ENCODE data around the gene DEUP1. TPM values are rescaled to one million over a fixed set of nuclear protein-coding genes. Genes with fewer than 3 reads are reported as not detected.

DEUP1 gene, protein sequence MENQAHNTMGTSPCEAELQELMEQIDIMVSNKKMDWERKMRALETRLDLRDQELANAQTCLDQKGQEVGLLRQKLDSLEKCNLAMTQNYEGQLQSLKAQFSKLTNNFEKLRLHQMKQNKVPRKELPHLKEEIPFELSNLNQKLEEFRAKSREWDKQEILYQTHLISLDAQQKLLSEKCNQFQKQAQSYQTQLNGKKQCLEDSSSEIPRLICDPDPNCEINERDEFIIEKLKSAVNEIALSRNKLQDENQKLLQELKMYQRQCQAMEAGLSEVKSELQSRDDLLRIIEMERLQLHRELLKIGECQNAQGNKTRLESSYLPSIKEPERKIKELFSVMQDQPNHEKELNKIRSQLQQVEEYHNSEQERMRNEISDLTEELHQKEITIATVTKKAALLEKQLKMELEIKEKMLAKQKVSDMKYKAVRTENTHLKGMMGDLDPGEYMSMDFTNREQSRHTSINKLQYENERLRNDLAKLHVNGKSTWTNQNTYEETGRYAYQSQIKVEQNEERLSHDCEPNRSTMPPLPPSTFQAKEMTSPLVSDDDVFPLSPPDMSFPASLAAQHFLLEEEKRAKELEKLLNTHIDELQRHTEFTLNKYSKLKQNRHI
- 10 to 100 TPM; 11.7 to 22.8 TPM for total RNA-seq
- polyA plus RNA-seq (ENCODE audit: insufficient read depth, low read depth, low replicate concordance): 18.2 TPM
- long read RNA-seq, donor 1: 0 reads
- long read RNA-seq, donor 2: 0 reads

DNA sequence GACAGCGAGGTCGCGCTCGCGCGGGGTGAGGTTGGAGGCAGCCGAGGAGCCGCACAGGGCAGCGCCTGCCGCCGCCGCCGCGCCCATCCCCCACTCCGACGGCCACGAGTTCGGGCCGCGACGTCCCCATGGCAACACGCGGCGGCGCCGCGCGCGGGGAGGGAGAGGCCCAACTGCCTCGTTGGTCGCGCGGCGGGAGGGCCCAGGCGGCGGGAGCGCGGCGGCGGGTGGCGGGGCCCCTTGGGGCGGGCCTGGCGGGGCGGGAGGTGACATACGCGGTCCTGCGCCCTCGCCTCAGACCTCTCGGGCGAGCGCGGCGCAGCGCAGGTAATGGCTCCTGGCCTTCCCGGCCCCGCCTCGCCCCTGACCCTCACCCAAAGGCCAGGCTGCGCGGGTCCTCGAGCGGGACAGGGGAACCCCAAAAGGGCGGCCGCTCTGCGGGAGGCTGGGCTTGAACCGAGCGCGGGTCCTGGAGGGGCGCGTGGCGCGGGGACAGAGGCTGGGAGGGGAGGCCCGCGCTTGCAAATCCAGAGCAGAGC, at the start of gene DEUP1:
Gene DEUP1, plus strand, starts transcription at position 297 of the 539 bp plus-strand sequence. CDS start 1,518 bp downstream, outside the sequence.
- intact Hi-C loops (cut with DNase I; ENCODE audit: low total_unique reads): no loop called here
- peak within 1 kb of the TSS; percentile 47 to 55 for H3K4me3 ChIP-seq
- no peaks in the 10 kb centered on the region for H3K36me3 ChIP-seq (ENCODE audit: low read depth, missing control alignments)
- WGBS, 2 donors: 0 to 2% methylated on average over 6 to 38 of the region's 73 CpGs
- DNase-seq: peak; percentile 51
- H3K27ac ChIP-seq: no peak within 1 kb of the TSS
- no peaks in the 10 kb centered on the region for H3K4me1 ChIP-seq
- TF ChIP-seq, protein P1, sequence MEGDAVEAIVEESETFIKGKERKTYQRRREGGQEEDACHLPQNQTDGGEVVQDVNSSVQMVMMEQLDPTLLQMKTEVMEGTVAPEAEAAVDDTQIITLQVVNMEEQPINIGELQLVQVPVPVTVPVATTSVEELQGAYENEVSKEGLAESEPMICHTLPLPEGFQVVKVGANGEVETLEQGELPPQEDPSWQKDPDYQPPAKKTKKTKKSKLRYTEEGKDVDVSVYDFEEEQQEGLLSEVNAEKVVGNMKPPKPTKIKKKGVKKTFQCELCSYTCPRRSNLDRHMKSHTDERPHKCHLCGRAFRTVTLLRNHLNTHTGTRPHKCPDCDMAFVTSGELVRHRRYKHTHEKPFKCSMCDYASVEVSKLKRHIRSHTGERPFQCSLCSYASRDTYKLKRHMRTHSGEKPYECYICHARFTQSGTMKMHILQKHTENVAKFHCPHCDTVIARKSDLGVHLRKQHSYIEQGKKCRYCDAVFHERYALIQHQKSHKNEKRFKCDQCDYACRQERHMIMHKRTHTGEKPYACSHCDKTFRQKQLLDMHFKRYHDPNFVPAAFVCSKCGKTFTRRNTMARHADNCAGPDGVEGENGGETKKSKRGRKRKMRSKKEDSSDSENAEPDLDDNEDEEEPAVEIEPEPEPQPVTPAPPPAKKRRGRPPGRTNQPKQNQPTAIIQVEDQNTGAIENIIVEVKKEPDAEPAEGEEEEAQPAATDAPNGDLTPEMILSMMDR (IDR thresholded peaks at IDR 0.05): no peak
- TF ChIP-seq POLR2A (IDR thresholded peaks at IDR 0.05): no peak
- H3K9me3 ChIP-seq: no peaks in the 10 kb centered on the region
- H3K27me3 ChIP-seq: no peaks in the 10 kb centered on the region

GRCh38 chr11:93285430-93285829, 45.1 kb upstream of the DEUP1 start:
- Histone ChIP-seq H3K4me1 (no peaks in the 10 kb centered on the region), H3K4me3 (no peak overlapping the region), H3K9me3 (no peaks in the 10 kb centered on the region), H3K27me3 (no peaks in the 10 kb centered on the region), H3K27ac (no peak overlapping the region), H3K36me3 (ENCODE audit: low read depth, missing control alignments) (no peaks in the 10 kb centered on the region)
- 79 to 83% methylated on average over 2 of the region's 2 CpGs for WGBS, 2 donors
- intact Hi-C loops (cut with DNase I; ENCODE audit: low total_unique reads): no loop called here
- no peak for DNase-seq
- no peak for TF ChIP-seq POLR2A (IDR thresholded peaks at IDR 0.05)
- TF ChIP-seq, protein P1 (IDR thresholded peaks at IDR 0.05): no peak

- H3K4me1 ChIP-seq: no peaks in the 10 kb centered on the region
- TF ChIP-seq, protein P1 (IDR thresholded peaks at IDR 0.05): no peak
- TF ChIP-seq POLR2A (IDR thresholded peaks at IDR 0.05): no peak
- no peak overlapping the region for H3K27ac ChIP-seq
- no peaks in the 10 kb centered on the region for H3K36me3 ChIP-seq (ENCODE audit: low read depth, missing control alignments)
- no peak overlapping the region for H3K4me3 ChIP-seq
- H3K9me3 ChIP-seq: no peaks in the 10 kb centered on the region
- no peak for DNase-seq
- intact Hi-C loops (cut with DNase I; ENCODE audit: low total_unique reads): no loop called here
- no peaks in the 10 kb centered on the region for H3K27me3 ChIP-seq
- 96 to 100% methylated on average over 2 of the region's 2 CpGs for WGBS, 2 donors
These were observed 43.1 kb upstream of the DEUP1 start for GRCh38 chr11:93287434-93287833.

GRCh38 chr11:93288079-93288478, 42.5 kb upstream of the DEUP1 start:
- Histone ChIP-seq H3K27ac (no peak overlapping the region), H3K4me1 (no peaks in the 10 kb centered on the region), H3K27me3 (no peaks in the 10 kb centered on the region), H3K36me3 (ENCODE audit: low read depth, missing control alignments) (no peaks in the 10 kb centered on the region), H3K4me3 (no peak overlapping the region), H3K9me3 (no peaks in the 10 kb centered on the region)
- WGBS, 2 donors: 76 to 100% methylated on average over 1 to 3 of the region's 3 CpGs
- DNase-seq: no peak
- intact Hi-C loops (cut with DNase I; ENCODE audit: low total_unique reads): no loop called here
- TF ChIP-seq POLR2A (IDR thresholded peaks at IDR 0.05): no peak
- TF ChIP-seq, protein P1 (IDR thresholded peaks at IDR 0.05): no peak

All from testis (tissue), 5 donors.